K562 (cell line): ENCODE measurements around the gene SLC10A4. TPM values are rescaled to one million over a fixed set of nuclear protein-coding genes. Genes with fewer than 3 reads are reported as not detected.

Source experiments
- ATAC-seq: fragments of 200-7000 bp; cut with Tn5 transposase; 3 replicates; pipeline ENCODE4 v1.9.1; 2020; ENCODE audit warnings: moderate library complexity
- BruUV-seq: library from RNA; stranded (reverse); fragments of 400-500 nt; replicated peaks from 2 replicates; lab custom pipeline; 2021; lab: Mats Ljungman, UMichigan
- CTCF ChIA-PET: fragments of 300-600 bp; formaldehyde crosslinking; extraction: SDS; loops from one replicate; lab custom pipeline; 2021; ENCODE audit warnings: low intra/inter-chr PET ratio; lab: Yijun Ruan, JAX
- POLR2A ChIA-PET: fragments of 300-600, 350-650 bp; sonication (Branson Sonifier 250); formaldehyde crosslinking; extraction: SDS; loops from one replicate; lab custom pipeline; 2021; ENCODE audit warnings: antibody characterized with exemption, inconsistent platforms; lab: Yijun Ruan, JAX
- DNase-seq, 4 experiments: peaks; one replicate each; pipeline versions ENCODE4 v3.0.0 to v3.0.0-alpha.2; 2011 to 2018; ENCODE audit warnings: low spot score in 3 of 4, mixed read lengths in 3 of 4; ENCODE audit errors: extremely low read depth in 1 of 4
- FAIRE-seq: peaks from 2 replicates; lab custom pipeline; 2011; peaks lifted over from hg19 to GRCh38; lab: Jason Lieb, UNC
- H2AFZ ChIP-seq: 2 replicates; pipeline ENCODE4 v1.6.0; 2011; ENCODE audit warnings: low read depth, low read length, control low read depth, inconsistent platforms
- H3K27ac ChIP-seq: fragments of 200-600 bp; 3 replicates; pipeline ENCODE4 v1.8.0; 2011; ENCODE audit warnings: low read depth, mild to moderate bottlenecking, control low read depth, inconsistent platforms, low read length, moderate library complexity, mixed read lengths; ENCODE audit errors: extremely low read depth
- H3K27me3 ChIP-seq, 2 experiments: fragments of 300-600 bp in 1 of 2; 2 replicates in 1 of 2; 3 replicates in 1 of 2; pipeline versions ENCODE4 v1.6.0 to v1.8.0; 2011; ENCODE audit warnings: inconsistent platforms in 2 of 2, low read length in 2 of 2, mild to moderate bottlenecking in 1 of 2, mixed read lengths in 1 of 2, moderate library complexity in 1 of 2; ENCODE audit not compliant: control insufficient read depth in 2 of 2, insufficient read depth in 2 of 2
- H3K36me3 ChIP-seq: fragments of 300-600 bp; 3 replicates; pipeline ENCODE4 v1.8.0; 2011; ENCODE audit warnings: mild to moderate bottlenecking, low read length, inconsistent platforms; ENCODE audit not compliant: control insufficient read depth, insufficient read depth
- H3K4me1 ChIP-seq, 2 experiments: fragments of 200-600 bp in 1 of 2; replicated peaks in 1 of 2; 2 replicates in 1 of 2; 3 replicates in 1 of 2; pipeline versions ENCODE4 v1.5.1 to v1.8.0; 2011; ENCODE audit warnings: inconsistent platforms in 2 of 2, low read length in 2 of 2, mild to moderate bottlenecking in 1 of 2, mixed read lengths in 1 of 2, moderate library complexity in 1 of 2; ENCODE audit not compliant: control insufficient read depth in 2 of 2, insufficient read depth in 2 of 2
- H3K4me2 ChIP-seq: 2 replicates; pipeline ENCODE4 v1.6.1; 2011; ENCODE audit warnings: low read length, control low read depth, inconsistent platforms, mixed read lengths; ENCODE audit not compliant: insufficient read depth
- H3K4me3 ChIP-seq: fragments of 200-600 bp; sonication (generic), shearing (Covaris generic); 2 replicates; pipeline ENCODE4 v1.5.1; 2016; ENCODE audit warnings: control low read depth, inconsistent platforms
- H3K79me2 ChIP-seq: fragments of 200-600 bp; 3 replicates; pipeline ENCODE4 v1.8.0; 2011; ENCODE audit warnings: low read length, inconsistent platforms; ENCODE audit not compliant: control insufficient read depth, insufficient read depth
- H3K9ac ChIP-seq, 2 experiments: 2 replicates each; pipeline versions ENCODE4 v1.6.0 to v1.6.1; 2011; ENCODE audit warnings: low read depth in 2 of 2, low read length in 2 of 2, control low read depth in 1 of 2, inconsistent platforms in 1 of 2, mild to moderate bottlenecking in 1 of 2, mixed read lengths in 1 of 2; ENCODE audit not compliant: insufficient read depth in 1 of 2
- H3K9me1 ChIP-seq: one replicate; pipeline ENCODE4 v1.6.0; 2011; ENCODE audit warnings: inconsistent platforms, mild to moderate bottlenecking, low read length, moderate library complexity; ENCODE audit not compliant: control insufficient read depth, insufficient read depth
- H3K9me3 ChIP-seq: replicated peaks from 2 replicates; pipeline ENCODE4 v1.5.1; 2011; ENCODE audit warnings: low read depth, low read length, inconsistent platforms; ENCODE audit not compliant: control insufficient read depth, insufficient read depth
- H4K20me1 ChIP-seq: replicated peaks from 2 replicates; pipeline ENCODE4 v1.6.1; 2011; ENCODE audit warnings: low read length, inconsistent platforms, mixed read lengths; ENCODE audit not compliant: control insufficient read depth, insufficient read depth
- CREB3 ChIP-seq: fragments of 450-650 bp; conservative IDR thresholded peaks from 2 replicates; pipeline ENCODE4 v1.6.1; 2016; ENCODE audit warnings: missing genetic modification characterization, low read depth, mild to moderate bottlenecking, missing compliant biosample characterization, moderate library complexity
- FOXP4 ChIP-seq: sonication (generic); formaldehyde crosslinking; IDR thresholded peaks from 2 replicates; pipeline ENCODE4 v1.8.0; 2022; ENCODE audit warnings: mild to moderate bottlenecking, missing genetic modification reagents, borderline replicate concordance
- HMGXB4 ChIP-seq: sonication (generic); formaldehyde crosslinking; IDR thresholded peaks from 2 replicates; pipeline ENCODE4 v1.8.1; 2023; ENCODE audit warnings: mild to moderate bottlenecking, missing genetic modification reagents
- KLF6 ChIP-seq: fragments of 250-450 bp; sonication (Bioruptor Pico); IDR thresholded peaks from 2 replicates; pipeline ENCODE4 v1.4.0; 2020; ENCODE audit warnings: mild to moderate bottlenecking, moderate library complexity, borderline replicate concordance
- LEF1 ChIP-seq: fragments of 450-650 bp; IDR thresholded peaks from 2 replicates; pipeline ENCODE4 v1.6.1; 2016; ENCODE audit warnings: mild to moderate bottlenecking
- MAX ChIP-seq: sonication (generic); formaldehyde crosslinking; IDR thresholded peaks from 2 replicates; pipeline ENCODE4 v1.9.0; 2022; ENCODE audit warnings: mild to moderate bottlenecking, missing genetic modification reagents
- PCBP1 ChIP-seq: fragments of 200-400 bp; formaldehyde crosslinking; IDR thresholded peaks from 2 replicates; pipeline ENCODE4 v1.6.1; 2018; ENCODE audit warnings: mild to moderate bottlenecking, low read depth, low read length; ENCODE audit not compliant: poor library complexity, severe bottlenecking
- PKNOX1 ChIP-seq: fragments of 450-650 bp; IDR thresholded peaks from 2 replicates; pipeline ENCODE4 v1.6.1; 2016
- TFAP4 ChIP-seq: sonication (generic); formaldehyde crosslinking; IDR thresholded peaks from 2 replicates; pipeline ENCODE4 v1.8.0; 2022; ENCODE audit warnings: missing genetic modification reagents, mild to moderate bottlenecking, moderate library complexity, borderline replicate concordance
- ZFPM2 ChIP-seq: fragments of 250-450 bp; sonication (Bioruptor Pico); IDR thresholded peaks from 2 replicates; pipeline ENCODE4 v1.5.1; 2022; ENCODE audit warnings: mild to moderate bottlenecking
- ZNF644 ChIP-seq: fragments of 200-800 bp; sonication (Bioruptor generic); IDR thresholded peaks from 2 replicates; pipeline ENCODE4 v1.6.1; 2016; ENCODE audit warnings: low read depth, missing genetic modification characterization, missing compliant biosample characterization
- WGBS: fragments of 100-300 bp; shearing (Covaris generic); methylation state at CpG from one replicate; pipeline ENCODE4 v1.1.6; 2016; ENCODE audit warnings: low coverage, mixed read lengths; ENCODE audit not compliant: insufficient coverage; ENCODE audit errors: missing lambda C conversion rate; 5-methylcytosine and 5-hydroxymethylcytosine counted together
- in situ Hi-C: fragments of 300-500 bp; cut with MboI; formaldehyde crosslinking; loops from 4 replicates; pipeline ENCODE4 v1.15.0; 2018; ENCODE audit warnings: inconsistent platforms, mixed read lengths
- intact Hi-C: fragments of 100-400 bp; cut with micrococcal nuclease; formaldehyde crosslinking; loops from 2 replicates; pipeline ENCODE4 v1.14.2; 2022
- polyA plus RNA-seq, 8 experiments: library from polyadenylated mRNA; depleted of rRNA in 4 of 8; stranded (reverse) in 5 of 8; unstranded in 3 of 8; fragments of >200 nt; fragmentation: Nextera tagmentation in 2 of 8; fragmentation: Illumina TruSeq in 1 of 8; extraction: Ambion mirVana in 2 of 8; extraction: Trizol in 1 of 8; gene quantifications; 2 replicates each; pipeline versions ENCODE4 v1.2.1 to v1.2.3, GENCODE V29; 2011 to 2014; ENCODE audit warnings: inconsistent platforms in 1 of 8, missing spikeins in 1 of 8
- total RNA-seq, 7 experiments: library from RNA; depleted of rRNA in 6 of 7; stranded (reverse); fragments of >200 nt in 6 of 7; fragmentation: Illumina TruSeq in 2 of 7; extraction: Trizol in 2 of 7; gene quantifications; 2 replicates each; pipeline versions ENCODE4 v1.2.1 to v1.2.3, GENCODE V29; 2011 to 2021; ENCODE audit warnings: low replicate concordance in 1 of 7

The SLC10A4 gene
- total and polyA plus RNA-seq, 9 of the 15 experiments (the other 6 are each of a cell fraction or from before 2014, with no cell fraction given): 2.5 to 16.9 (median 9.3) TPM

GRCh38 chr4:48446642-48447041, 36.5 kb upstream of the SLC10A4 start:
- no peak for FAIRE-seq
- in situ Hi-C loops (no loop called here), intact Hi-C loops (loop anchor here (5.0 to 10.0 kb wide), 2 partner anchors 236 to 322 kb away; no protein-coding TSS in a partner anchor)
- Histone ChIP-seq H3K9me3 (no peaks in the 10 kb centered on the region), H3K27ac (no peak overlapping the region), H3K27me3 (no peaks in the 10 kb centered on the region), H3K36me3 (no peaks in the 10 kb centered on the region), H2AFZ (no peak overlapping the region), H3K4me2 (no peak overlapping the region), H3K9ac (no peak overlapping the region), H4K20me1 (no peaks in the 10 kb centered on the region), H3K4me3 (no peak overlapping the region), H3K79me2 (no peaks in the 10 kb centered on the region), H3K9me1 (no peaks in the 10 kb centered on the region), H3K4me1 (peaks cover 0 to 2% of the 10 kb centered on the region in 2 experiments; a peak in 3 of 5 replicates)
- no TSS peak for BruUV-seq
- TF ChIP-seq TFAP4 (no peak), LEF1 (no peak), FOXP4 (CRISPR knock-in tag) (no peak), PCBP1 (no peak), ZNF644 (no peak), MAX (CRISPR knock-in tag) (no peak), HMGXB4 (no peak), CREB3 (tag) (no peak), PKNOX1 (no peak), KLF6 (CRISPR knock-in tag) (no peak), ZFPM2 (no peak)
- no peak for ATAC-seq
- POLR2A ChIA-PET: no interaction called here
- CTCF ChIA-PET: interaction anchor here (1.5 kb wide), 1 partner anchor 516 kb away, joined by 9 read pairs; no protein-coding TSS in a partner anchor
- 13% methylated on average over 1 of the region's 1 CpG for WGBS
- no peak for DNase-seq
